Right ventricle myocardium inferior (tissue), 1 donor: ENCODE results near the gene SNTA1. TPM values are rescaled to one million over a fixed set of nuclear protein-coding genes. Genes with fewer than 3 reads are reported as not detected.
A peak's percentile ranks its signal among the peaks of the same experiment; 100 is the strongest.
"Not testable (repeated sequence)": the region's sequence is repeated elsewhere in the genome, so short reads cannot be mapped to it uniquely, and the experiment has no call there.

Source experiments
- ATAC-seq: fragments of 200-7000 bp; cut with Tn5 transposase; one replicate; pipeline ENCODE4 v1.9.1; 2020; ENCODE audit warnings: mild to moderate bottlenecking, moderate library complexity
- DNase-seq: peaks from one replicate; pipeline ENCODE4 v3.0.0; 2021; ENCODE audit errors: missing footprints
- intact Hi-C: fragments of 100-400 bp; cut with DNase I; formaldehyde crosslinking; loops from one replicate; pipeline ENCODE4 v1.11.0; 2022
- long read RNA-seq: library from polyadenylated mRNA; unstranded; transcript quantifications from one replicate; pipeline ENCODE4 v2.0.0, GENCODE V29; 2021
- total RNA-seq: library from RNA; stranded (reverse); fragmentation: NEBNext Ultra II Directional; extraction: Animal tissue kit (Norgen Biotek cat#: 25700); gene quantifications from one replicate; pipeline ENCODE4 v1.2.1, GENCODE V29; 2021
- donor health status: DM: no; HTN: yes; CAD: no; lungs with severe emphysema.

Gene SNTA1
- 199 TPM for total RNA-seq
- long read RNA-seq, transcript SNTA1-201 (8 exons, 2,342 nt) = major isoform, 334 of 456 reads
- long read RNA-seq, partial matches to known transcripts = 51 of 456 reads
- long read RNA-seq, other reads (novel, unspliced or antisense) = 71 of 456 reads

GRCh38 chr20:33443512-33444239 is at the start of gene SNTA1:
TSS of gene SNTA1 (minus strand) at chr20:33443763. CDS start at chr20:33443620, 143 bp downstream.
- intact Hi-C loops = loop anchor here (1.0 kb wide), 1 partner anchor 24 kb away; no protein-coding TSS in a partner anchor
- ATAC-seq = peak; percentile 93
- DNase-seq = peak; percentile 98

- intact Hi-C loops = no loop called here
- no peak for ATAC-seq
- DNase-seq = no peak
Measured at GRCh38 chr20:33490934-33491656, 47.5 kb upstream of the SNTA1 start.

- ATAC-seq (peak; percentile 45), DNase-seq (peak; percentile 87)
- intact Hi-C loops = no loop called here
Measured at GRCh38 chr20:33490023-33490933, 46.7 kb upstream of the SNTA1 start, which contains the start of gene CBFA2T2. TSS of gene CBFA2T2 (plus strand) at chr20:33490096. CDS start at chr20:33490268, 172 bp downstream.

- ATAC-seq (peak; percentile 98), DNase-seq (peak; percentile 99)
- intact Hi-C loops = no loop called here
Measured at GRCh38 chr20:33489495-33490022, 46.0 kb upstream of the SNTA1 start.

- intact Hi-C loops, ATAC-seq, DNase-seq: not testable (repeated sequence)
Measured at GRCh38 chr20:33488661-33489494, 45.3 kb upstream of the SNTA1 start.

- DNase-seq = no peak
- no peak for ATAC-seq
- intact Hi-C loops = no loop called here
Measured at GRCh38 chr20:33488201-33488600, 44.6 kb upstream of the SNTA1 start.

GRCh38 chr20:33483186-33483585 is 39.6 kb upstream of the SNTA1 start:
- DNase-seq, ATAC-seq, intact Hi-C loops: not testable (repeated sequence)

- DNase-seq (no peak), ATAC-seq (no peak)
- intact Hi-C loops = no loop called here
Measured at GRCh38 chr20:33482581-33482980, 39.0 kb upstream of the SNTA1 start.

- ATAC-seq = no peak
- no peak for DNase-seq
- intact Hi-C loops = no loop called here
Measured at GRCh38 chr20:33481431-33481941, 37.9 kb upstream of the SNTA1 start.

- no peak for DNase-seq
- intact Hi-C loops = no loop called here
- ATAC-seq = no peak
Measured at GRCh38 chr20:33480048-33480447, 36.5 kb upstream of the SNTA1 start.

GRCh38 chr20:33477386-33478234 is 34.0 kb upstream of the SNTA1 start:
- ATAC-seq (no peak), DNase-seq (no peak)
- intact Hi-C loops = no loop called here

GRCh38 chr20:33475381-33476152 is 32.0 kb upstream of the SNTA1 start:
- ATAC-seq (no peak), DNase-seq (no peak)
- intact Hi-C loops = no loop called here

GRCh38 chr20:33474963-33475362 is 31.4 kb upstream of the SNTA1 start:
- intact Hi-C loops = no loop called here
- DNase-seq = no peak
- no peak for ATAC-seq

GRCh38 chr20:33474097-33474873 is 30.7 kb upstream of the SNTA1 start:
- DNase-seq = no peak
- intact Hi-C loops = no loop called here
- no peak for ATAC-seq

- DNase-seq (no peak), ATAC-seq (no peak)
- intact Hi-C loops = no loop called here
Measured at GRCh38 chr20:33472868-33473435, 29.4 kb upstream of the SNTA1 start.
